Activated CD4-positive, alpha-beta T cell treated with anti-CD3 and anti-CD28 coated beads for 24 hours (primary cell): ENCODE data around the gene TTN.

Experiments used
- DNase-seq, 2 donors: peaks; one replicate each; pipeline ENCODE4 v3.0.0-alpha.2; 2020; ENCODE audit warnings: low read depth in 2 of 2

TTN gene

DNA sequence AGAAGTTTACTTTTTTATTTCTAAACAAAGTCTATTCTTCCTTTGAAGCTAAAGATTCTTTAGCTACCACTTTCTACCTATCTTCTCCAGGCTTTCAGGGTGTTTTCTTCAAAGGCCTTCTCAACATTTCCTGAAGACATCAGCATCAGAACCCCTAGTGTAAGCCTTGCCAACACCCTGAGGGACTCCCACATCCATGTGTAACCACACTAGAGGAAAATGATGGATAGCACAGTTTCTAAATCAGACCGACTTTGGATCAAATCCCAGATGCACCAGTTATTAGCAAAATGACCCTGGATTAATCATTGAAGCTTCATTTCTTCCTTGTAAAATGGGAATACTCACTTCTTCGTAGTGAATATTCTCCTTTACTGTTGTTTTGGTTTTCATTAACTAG, 4.7 kb upstream of the TTN start:
- DNase-seq: no peak

GRCh38 chr2:178811045-178811444, 3.8 kb upstream of the TTN start:
- DNase-seq: no peak

DNA sequence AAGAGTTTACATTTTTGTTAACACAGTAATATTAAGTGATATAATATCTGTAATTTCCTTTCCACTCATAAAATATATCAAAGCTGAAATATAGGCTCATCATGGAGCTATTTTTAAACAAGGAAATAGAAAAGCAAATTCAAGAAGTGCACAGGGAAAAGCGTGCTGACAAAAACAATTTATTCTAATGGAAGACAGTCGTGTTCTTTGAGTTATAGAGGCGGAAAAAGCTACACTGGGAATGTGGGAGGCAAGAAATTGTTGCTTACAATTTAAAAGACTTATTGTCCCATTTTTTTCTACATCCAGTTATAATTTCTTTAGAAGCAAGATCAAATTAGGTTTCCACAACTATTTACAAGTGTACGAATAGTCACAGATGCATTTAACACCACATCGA, 3.2 kb upstream of the TTN start:
- DNase-seq: no peak

DNA sequence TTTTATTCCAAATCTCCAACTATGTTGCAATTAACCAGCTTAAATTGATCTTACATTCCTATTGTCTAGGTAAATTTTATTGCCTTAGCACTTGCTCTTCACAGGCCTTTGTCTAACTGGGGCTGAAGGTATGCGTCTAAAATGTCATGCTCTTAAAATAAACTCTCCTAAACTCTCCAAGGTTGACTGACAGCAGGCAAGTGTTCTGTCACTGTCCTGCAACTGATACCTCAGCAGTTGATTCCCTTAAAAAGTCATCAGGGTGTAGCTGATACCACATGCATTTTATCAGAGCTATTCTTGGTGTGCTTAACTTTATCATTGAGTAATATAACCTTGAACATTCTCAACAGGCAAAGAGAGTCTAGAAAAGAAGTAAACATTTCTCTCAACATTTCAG, 680 bp downstream of the TTN start:
- DNase-seq: no peak

DNA sequence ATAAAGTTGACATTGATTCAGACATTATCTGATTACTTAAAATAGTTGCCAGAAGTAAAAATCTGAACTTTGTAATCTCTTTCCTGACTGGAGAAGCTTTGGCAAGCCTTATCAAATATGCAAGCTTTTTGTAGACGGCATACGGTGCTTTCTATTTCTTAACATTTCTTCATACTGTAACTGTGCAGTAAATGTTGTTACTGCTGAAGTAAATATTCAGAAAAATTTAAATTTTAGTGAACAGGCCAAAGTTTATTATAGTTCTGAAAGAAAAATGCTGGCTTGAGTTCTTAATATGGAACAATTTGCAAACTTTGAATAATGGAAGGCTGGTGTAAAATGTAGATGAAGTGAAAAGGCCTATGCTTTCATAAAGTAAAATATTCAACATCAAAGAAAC, 1.8 kb downstream of the TTN start:
- no peak for DNase-seq

DNA sequence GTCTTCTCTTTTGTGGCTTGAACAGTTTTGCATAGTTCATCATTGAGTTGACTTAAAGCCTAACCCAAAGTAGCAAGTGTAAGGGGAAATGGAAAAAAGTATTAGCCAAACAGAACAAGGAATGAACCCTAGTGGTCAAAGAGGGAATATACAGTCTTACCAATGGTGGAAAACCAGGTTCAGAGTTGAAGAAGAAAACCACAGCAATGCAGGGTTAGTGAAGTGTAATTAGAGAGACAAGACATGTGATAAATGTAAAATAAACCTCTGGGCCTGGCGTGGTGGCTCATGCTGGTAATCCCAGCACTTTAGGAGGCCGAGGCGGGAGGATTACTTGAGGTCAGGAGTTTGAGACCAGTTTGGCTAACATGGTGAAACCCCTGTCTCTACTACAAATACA, 2.4 kb downstream of the TTN start:
- DNase-seq: no peak

GRCh38 chr2:178800510-178800909, 6.7 kb downstream of the TTN start:
- DNase-seq: no peak

DNA sequence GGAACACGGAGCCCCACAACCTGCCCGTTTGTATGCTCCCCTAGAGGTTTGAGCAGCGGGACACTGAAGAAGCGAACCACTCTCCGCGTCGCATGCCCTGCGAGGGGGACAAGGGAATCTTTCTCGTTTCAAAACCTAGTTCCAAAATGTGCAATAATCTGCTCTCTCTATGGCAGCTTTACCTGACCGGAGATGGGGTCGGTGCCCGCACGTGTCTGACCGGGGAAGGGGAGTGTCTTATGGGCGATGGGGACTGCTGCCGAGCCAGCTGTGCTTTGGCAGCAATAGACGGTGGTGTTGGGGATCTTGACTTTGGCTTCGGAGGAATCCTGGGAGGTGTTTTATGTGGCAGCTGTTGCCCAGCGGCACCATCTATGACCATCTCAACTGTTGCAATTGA, 7.9 kb downstream of the TTN start:
- DNase-seq: no peak

DNA sequence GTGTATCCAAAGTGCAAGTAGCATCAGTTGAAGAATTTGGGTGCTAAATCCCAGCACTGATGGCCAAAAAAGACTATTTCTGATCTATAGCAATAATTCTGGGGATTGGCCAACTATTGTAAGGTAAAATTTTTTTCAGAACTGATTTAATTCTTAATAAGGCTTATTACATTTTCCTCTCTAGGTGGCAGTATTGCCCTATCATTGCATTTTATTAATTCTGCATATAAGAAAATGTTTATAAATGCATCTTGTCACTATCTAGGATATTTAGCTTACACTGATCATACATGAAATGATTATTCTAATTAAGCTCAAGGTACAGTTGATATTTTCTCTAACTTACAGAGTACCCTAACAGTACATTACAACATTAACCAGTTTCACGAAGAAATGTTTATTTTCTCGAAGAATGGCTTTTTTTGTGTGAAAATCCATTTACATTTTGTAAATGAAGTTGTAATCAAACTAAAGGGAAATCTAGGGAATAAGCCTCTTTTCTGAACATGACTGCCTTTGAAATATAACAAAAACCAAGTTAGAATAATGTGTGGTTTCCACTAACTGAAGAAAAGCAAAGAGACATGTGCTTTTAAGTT, 11.0 kb downstream of the TTN start:
- no peak for DNase-seq

DNA sequence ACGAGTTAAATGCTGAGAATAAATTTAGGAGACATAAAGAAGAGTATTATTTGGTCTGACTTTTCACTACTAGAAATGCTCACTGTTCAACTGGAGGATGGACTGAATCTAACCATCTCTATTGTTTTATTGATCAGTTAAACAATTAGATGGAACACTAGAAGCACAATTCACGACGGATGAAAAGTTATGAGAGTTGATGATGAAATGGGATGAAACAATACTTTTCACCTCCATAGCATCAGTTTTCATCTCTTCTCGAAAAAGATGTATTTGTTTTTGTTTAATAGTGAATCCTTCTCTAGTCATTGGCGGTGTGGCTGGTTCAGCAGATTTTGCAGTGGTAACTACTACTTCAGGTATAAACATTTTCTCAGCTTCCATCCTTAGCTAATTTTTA, 19.3 kb downstream of the TTN start:
- no peak for DNase-seq

GRCh38 chr2:178787155-178787554, 20.1 kb downstream of the TTN start:
- no peak for DNase-seq

- DNase-seq: no peak
These were observed 23.3 kb downstream of the TTN start for GRCh38 chr2:178783889-178784288.

GRCh38 chr2:178782236-178782635, 25.0 kb downstream of the TTN start:
- no peak for DNase-seq

GRCh38 chr2:178777577-178777976, 29.6 kb downstream of the TTN start:
- DNase-seq: no peak

DNA sequence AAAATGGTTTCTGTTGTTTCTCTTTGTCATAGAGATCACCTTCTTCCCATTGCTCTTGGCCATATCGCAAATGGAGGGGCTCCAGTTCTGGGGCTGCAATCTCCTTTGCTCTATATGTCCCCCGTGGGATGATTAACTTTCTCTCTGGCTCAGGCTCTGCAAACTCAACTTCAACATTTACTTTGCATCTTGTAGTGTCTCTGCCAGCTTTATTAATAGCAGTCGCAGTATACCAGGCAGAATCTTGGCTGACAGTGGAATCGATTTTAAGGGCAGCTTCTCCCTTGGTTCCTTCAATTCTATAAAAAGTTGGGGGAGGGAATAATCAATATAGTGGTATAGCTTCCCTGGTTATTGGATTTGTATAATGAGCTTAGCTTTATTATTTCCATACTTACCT, 30.5 kb downstream of the TTN start:
- no peak for DNase-seq

- no peak for DNase-seq
These were observed 31.2 kb downstream of the TTN start for GRCh38 chr2:178775975-178776374.

DNA sequence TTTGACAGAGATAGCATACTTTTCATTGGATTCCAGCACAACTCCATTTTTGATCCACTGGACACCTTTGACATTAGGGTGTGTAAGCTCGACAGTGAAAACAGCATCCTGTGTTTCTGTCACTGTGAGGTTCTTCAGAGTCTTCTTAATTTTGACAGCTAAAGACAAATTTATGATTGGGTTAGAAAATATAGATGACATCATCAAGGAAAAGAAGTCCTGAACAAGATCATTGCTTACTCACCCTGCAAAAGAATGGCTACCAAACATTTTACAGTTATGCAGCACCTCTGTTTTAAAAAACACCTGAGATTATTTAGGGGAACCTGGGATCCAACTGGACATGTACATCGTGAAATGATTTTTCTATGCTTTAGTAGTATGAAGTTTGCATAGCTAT, 36.7 kb downstream of the TTN start:
- no peak for DNase-seq

DNA sequence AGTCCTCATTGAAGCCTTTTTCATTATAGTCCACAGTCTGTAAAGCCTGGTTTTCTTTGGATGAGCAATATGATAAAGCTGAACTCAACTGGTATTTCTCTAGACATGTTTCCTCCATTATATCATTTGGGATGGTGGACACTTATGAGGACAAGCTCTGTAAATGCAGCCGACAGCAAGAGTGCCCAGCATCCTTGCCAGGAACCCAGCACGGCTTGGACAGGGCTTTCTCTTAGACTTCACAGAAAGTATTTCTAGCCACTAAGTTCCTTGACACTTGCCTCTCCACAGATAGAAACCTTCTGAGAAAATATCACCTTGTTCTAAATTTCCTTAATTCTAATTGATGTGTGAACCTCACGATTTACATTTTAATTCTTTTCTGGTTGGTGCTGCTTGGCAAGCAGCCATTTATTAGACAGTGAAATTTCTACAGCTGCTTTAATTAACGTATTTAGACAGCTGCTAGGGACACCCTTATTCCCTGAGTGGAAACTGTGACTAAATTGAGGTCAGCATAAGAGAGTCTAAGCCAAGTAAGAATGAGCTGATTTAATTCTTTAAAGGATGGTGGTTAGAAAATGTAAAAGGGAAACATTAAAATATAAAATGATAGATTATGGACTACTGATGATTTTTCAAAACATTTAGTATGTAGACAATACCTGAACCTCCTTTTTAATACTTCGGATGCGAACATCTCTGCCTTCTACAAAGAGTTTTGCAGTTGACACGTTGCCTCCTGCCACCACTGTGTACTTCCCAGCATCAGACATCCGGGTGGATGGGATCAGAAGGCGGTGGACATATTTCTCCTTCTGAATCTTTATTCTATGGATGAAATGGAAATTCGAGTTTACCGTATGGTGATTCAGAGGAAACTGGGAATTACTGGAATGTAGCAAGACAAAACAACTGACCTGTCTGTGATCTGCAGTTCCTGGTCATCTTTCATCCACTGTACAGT, 39.8 kb downstream of the TTN start:
- no peak for DNase-seq

DNA sequence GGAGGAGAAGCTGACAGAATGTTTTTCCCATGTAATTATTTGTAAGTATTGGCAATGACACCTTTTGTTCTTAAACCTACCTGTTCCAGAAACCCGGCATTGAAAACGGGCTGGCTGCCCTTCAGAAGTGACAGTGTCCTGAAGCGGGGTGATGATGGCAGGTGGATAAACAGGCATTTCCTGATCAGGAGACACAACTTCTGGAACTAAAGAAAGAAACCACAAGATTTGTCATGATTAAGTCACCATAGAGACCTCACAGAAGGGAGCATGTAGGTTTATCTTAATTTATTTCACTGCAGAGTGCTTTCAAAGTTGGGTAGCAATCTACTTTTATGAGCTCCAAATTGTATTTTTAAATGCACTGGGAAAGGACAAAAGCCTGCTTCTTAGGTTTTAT, 43.1 kb downstream of the TTN start:
- DNase-seq: no peak

- peak in 1 of 2 donors; percentile 15 for DNase-seq
These were observed 45.4 kb downstream of the TTN start for GRCh38 chr2:178761759-178762371.

DNA sequence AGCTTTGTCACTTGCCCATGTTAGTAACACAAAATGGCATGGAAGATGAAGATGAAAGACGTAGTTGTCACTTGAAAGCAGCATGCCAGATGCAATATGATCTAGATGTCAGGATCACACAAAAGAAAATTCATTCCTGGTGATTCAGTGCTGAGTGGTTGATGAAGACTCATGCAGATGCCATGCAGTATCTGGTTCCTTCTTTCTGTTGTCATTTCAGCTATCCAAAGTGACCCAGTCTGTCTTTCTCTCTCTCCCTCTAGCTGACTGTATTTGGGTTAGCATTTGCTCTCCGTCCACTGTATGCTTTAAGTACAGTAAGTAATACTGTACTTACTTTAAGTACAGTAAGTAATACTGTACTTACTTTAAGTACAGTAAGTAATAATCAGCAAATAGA, 50.4 kb downstream of the TTN start:
- DNase-seq: no peak

- DNase-seq: no peak
These were observed 50.9 kb downstream of the TTN start for GRCh38 chr2:178756343-178756742.

DNA sequence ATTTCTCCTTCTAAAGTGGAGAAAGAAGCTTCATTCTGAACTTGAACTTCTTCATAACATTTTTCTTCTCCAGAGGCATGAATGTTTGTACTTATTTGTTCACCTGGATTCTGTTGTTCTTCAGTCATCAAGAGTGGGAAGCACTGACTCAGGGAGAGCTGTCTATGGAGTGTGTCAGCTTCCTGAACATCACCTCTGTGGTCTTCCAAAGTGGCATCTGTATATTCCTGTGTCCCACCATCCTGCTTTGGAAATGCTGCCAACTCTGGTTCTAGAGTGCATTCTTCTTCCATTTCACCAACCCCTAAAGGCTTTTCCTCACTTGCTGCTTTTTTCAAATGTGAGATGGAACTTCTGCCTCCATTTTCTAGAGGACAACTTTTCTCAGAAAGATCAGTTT, 59.5 kb downstream of the TTN start:
- no peak for DNase-seq
